ENCODE measurements around the gene DCP1B. TPM values are rescaled to one million over a fixed set of nuclear protein-coding genes. Genes with fewer than 3 reads are reported as not detected.

The DCP1B gene
- total and polyA plus RNA-seq, 2 donors (not counting 3 experiments of a cell fraction or from before 2014, with no cell fraction given), result 11.2 to 19.8 TPM

GRCh38 chr12:1956716-1957115 is 47.5 kb downstream of the DCP1B start:
- Histone ChIP-seq H2AFZ (ENCODE audit: low read depth, low read length) (no peak overlapping the region), H3K27me3 (ENCODE audit: control insufficient read depth in 2 of 2, insufficient read depth in 2 of 2, low read length in 2 of 2) (no peaks in the 10 kb centered on the region), H3K4me3 (replicated peaks in 1 of 3; ENCODE audit: insufficient read depth in 1 of 3, low read depth in 1 of 3, low read length in 3 of 3) (no peak overlapping the region), H3K9ac (replicated peaks; ENCODE audit: extremely low read depth, insufficient read depth, low read length) (no peak overlapping the region), H3K4me2 (ENCODE audit: insufficient read depth, low read length) (no peak overlapping the region), H3K36me3 (ENCODE audit: control insufficient read depth in 2 of 2, extremely low read depth in 1 of 2, insufficient read depth in 2 of 2, low read length in 2 of 2) (peaks cover 3 to 14% of the 10 kb centered on the region in 2 experiments), H3K79me2 (ENCODE audit: control insufficient read depth, insufficient read depth, low read length) (no peaks in the 10 kb centered on the region), H4K20me1 (replicated peaks; ENCODE audit: control insufficient read depth, extremely low read depth, insufficient read depth, low read length) (no peaks in the 10 kb centered on the region), H3K4me1 (ENCODE audit: control insufficient read depth, extremely low read depth, insufficient read depth, low read length) (no peaks in the 10 kb centered on the region), H3K9me3 (replicated peaks; ENCODE audit: control insufficient read depth, insufficient read depth, low read length) (no peaks in the 10 kb centered on the region), H3K27ac (ENCODE audit: insufficient read depth, low read depth, low read length) (no peak overlapping the region), H3K9me1 (replicated peaks; ENCODE audit: control insufficient read depth, extremely low read depth, insufficient read depth, low read length) (no peaks in the 10 kb centered on the region)
- CTCF ChIA-PET, result interaction anchor here (4.7 kb wide), 1 partner anchor 17 kb away, joined by 19 read pairs; no protein-coding TSS in a partner anchor
- POLR2A ChIA-PET, result no interaction called here
- FAIRE-seq, result no peak
- intact Hi-C loops (cut with micrococcal nuclease), result no loop called here
- dilution Hi-C loops (cut with MboI; ENCODE audit: extremely low pct_ligation_motif_present, low sequenced_read_pairs), result no loop called here
- no peak for DNase-seq (ENCODE audit: low read depth, low spot score)
- TF ChIP-seq FOS (IDR thresholded peaks at IDR 0.05; ENCODE audit: borderline replicate concordance, insufficient read depth, low read length), result no peak
- TF ChIP-seq POLR2AphosphoS5 (IDR thresholded peaks at IDR 0.05; ENCODE audit: insufficient read depth, low read depth, low read length), result no peak
- no peak for TF ChIP-seq POLR2A (IDR thresholded peaks at IDR 0.05; ENCODE audit: low read depth, low read length)
- no peak for TF ChIP-seq CTCF (IDR thresholded peaks at IDR 0.05; ENCODE audit: extremely low read depth in 1 of 2, insufficient read depth in 1 of 2, low read depth in 1 of 2, low read length in 2 of 2)
- TF ChIP-seq MAX (IDR thresholded peaks at IDR 0.05; ENCODE audit: insufficient read depth, insufficient read length), result no peak
- no peak for TF ChIP-seq MYC (IDR thresholded peaks at IDR 0.05; ENCODE audit: low read depth, low read length)
- no peak for TF ChIP-seq GATA2 (IDR thresholded peaks at IDR 0.05; ENCODE audit: insufficient read depth, insufficient read length, low read depth, low read length)
- no peak for TF ChIP-seq EZH2 (IDR thresholded peaks at IDR 0.05; ENCODE audit: borderline replicate concordance, low read depth, low read length, severe bottlenecking)
- TF ChIP-seq JUN (IDR thresholded peaks at IDR 0.05; ENCODE audit: borderline replicate concordance, insufficient read depth, insufficient read length, low read depth), result no peak
- BruUV-seq (replicated peaks), result no TSS peak

Measured in endothelial cell of umbilical vein (primary cell).